ENCODE measurements around the gene THBS1.
A peak's percentile ranks its signal among the peaks of the same experiment; 100 is the strongest.

THBS1 gene

DNA sequence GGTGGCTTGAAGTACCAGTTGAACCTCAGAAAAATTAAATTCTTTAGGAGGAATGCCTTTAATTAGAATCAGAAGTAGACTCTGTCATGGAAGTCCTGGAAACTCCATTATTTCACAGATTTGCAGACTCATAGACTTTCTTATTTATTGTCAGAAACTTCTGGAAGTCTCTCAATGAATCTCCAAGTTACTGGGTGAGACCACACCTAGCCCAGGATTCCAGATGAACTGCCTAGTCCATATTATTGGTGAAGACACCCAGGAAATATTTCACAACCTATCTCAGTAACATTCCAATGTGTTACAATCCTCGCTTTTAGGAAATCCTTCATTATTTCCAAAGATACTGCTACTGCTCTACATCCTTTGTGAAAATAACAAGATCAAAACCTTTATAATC lies 6.5 kb upstream of the THBS1 start:
- DNase-seq = no peak

DNA sequence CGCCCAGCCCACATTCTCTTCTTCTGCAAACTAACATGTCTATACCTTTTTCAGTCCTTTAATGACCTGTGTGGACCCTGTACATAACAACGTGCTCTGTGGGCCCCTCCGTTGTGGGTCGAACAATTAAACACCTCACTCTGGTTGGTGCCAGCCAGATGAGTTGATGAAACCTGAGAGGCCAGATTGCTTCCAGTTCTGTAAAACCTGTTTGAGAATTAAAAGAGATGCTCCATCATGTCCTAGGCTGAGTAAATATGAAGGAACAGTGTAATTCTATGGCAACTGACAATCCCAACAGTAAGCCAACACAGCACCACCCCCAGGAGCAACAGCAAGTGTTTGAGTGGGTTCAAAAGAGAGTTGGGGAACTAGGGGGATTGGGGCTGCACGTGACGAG lies 5.7 kb upstream of the THBS1 start:
- no peak for DNase-seq

DNA sequence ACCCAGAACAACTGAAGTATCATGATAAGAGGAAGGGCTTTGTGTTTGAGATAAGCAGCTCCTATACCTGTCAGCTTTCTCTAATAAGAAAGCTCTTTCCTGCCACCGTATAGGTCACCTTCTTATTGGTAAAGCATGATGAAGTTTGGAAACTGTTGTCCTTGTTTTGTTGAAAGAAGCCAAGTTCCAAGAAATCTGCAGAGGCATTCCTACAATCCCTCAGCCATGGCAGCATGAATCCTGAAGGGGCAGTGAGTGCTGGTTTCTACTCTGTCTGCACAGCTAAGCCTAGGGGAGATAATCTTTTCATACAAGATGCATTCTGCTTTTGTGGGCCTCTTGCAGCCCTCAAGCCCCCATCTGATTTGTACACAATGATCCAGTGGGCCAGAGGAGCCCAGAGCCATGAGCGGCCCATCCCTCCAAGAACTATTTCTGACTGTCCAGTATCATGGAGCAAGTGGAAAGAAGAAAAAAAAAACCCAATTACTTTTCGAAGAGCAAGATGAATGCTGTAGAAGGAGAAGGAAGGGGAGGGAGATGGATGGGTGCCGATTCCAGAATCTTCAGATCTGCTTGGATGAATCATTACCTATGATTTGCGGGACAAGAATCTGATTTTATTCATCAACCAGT lies 1.9 kb upstream of the THBS1 start:
- DNase-seq = no peak

DNA sequence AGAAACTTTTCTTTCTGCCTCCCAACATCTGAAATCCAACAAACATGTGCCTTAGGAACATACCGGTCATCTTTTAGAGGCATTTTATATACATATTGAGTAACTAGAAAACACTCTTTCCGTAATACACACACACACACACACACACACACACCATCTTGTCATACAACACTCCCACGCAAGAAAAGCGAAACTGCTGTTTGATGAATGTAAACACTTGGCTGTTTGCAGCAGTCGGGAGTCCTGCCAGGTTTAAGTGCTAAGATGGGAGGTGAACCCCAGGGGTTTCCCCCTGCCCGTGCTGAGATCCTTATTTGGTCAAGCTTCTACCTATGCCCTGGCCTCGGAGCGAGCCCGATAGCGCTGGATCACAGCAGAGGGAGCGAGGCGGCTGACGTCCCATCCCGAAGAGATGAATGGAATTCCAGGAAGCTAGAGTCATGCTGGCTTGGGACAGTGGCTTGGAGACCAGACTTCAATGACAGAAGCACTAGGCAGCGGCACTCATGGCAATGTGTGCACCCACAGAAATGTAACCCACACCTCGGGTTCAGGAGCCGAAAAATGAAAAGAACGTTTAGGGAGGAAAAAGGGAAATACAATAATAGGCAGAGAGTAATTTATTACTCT lies 1.3 kb upstream of the THBS1 start:
- DNase-seq = no peak

- DNase-seq = peak; percentile 84
These were observed 778 bp upstream of the THBS1 start for GRCh38 chr15:39580117-39580484.

- no peak for DNase-seq
These were observed 438 bp downstream of the THBS1 start for GRCh38 chr15:39581242-39581792.

- DNase-seq = no peak
These were observed 960 bp downstream of the THBS1 start for GRCh38 chr15:39581793-39582285.

DNA sequence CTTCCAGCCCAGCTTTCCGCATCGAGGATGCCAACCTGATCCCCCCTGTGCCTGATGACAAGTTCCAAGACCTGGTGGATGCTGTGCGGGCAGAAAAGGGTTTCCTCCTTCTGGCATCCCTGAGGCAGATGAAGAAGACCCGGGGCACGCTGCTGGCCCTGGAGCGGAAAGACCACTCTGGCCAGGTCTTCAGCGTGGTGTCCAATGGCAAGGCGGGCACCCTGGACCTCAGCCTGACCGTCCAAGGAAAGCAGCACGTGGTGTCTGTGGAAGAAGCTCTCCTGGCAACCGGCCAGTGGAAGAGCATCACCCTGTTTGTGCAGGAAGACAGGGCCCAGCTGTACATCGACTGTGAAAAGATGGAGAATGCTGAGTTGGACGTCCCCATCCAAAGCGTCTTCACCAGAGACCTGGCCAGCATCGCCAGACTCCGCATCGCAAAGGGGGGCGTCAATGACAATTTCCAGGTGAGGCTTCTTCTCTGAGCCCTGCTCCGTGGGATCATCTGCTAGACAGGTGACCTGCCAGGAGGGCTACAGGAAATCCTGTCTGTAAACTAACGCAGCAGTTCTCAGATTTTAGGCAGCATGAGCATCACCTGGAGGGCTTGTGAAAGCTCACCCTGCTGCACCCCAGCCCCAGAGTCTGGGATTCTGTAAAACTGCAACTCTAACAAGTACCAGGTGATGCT lies 1.6 kb downstream of the THBS1 start:
- DNase-seq = no peak

DNA sequence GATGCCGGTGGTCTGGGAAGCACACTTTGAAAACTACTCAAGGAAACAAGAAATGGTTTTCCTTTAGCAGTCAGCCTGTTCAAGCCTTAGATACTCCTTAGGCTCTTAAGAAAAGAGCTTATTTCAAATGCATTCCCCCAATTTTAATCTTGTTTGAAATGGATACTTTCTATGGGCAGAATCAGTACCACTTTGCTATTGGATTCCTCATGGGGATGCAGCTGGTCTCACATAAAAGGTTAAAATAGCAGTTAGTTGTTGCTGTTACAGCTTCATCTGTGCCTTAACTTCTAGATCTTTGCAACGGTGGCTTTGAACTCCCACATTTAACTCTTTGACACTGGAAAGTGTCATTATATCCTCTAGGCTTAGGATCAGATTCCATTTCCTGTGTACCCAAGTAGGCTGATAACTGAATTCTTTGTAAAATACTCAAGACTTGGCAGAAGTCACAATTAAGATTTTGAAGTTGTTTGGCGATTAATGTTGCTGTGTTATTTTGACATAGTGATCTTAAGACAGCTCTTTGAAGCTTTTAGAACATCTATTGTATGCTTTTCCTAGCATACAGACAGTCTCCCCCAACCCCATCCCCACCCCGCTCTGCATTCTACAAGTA lies 2.2 kb downstream of the THBS1 start:
- no peak for DNase-seq

- DNase-seq = no peak
These were observed 2.9 kb downstream of the THBS1 start for GRCh38 chr15:39583596-39584265.

DNA sequence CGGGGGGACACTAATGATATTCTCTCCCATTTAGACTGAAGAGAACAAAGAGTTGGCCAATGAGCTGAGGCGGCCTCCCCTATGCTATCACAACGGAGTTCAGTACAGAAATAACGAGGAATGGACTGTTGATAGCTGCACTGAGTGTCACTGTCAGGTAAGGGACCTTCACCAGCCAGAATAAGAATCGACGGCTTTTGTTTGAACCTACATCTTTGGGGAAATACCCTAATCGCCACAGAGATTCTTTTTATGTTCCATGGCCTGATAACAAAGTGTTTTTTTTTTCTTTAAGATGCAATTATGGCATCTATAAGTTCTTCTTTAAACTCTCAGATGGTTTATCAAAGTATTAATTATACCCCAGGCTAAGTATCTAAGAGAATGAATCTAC lies 3.4 kb downstream of the THBS1 start:
- DNase-seq = no peak

DNA sequence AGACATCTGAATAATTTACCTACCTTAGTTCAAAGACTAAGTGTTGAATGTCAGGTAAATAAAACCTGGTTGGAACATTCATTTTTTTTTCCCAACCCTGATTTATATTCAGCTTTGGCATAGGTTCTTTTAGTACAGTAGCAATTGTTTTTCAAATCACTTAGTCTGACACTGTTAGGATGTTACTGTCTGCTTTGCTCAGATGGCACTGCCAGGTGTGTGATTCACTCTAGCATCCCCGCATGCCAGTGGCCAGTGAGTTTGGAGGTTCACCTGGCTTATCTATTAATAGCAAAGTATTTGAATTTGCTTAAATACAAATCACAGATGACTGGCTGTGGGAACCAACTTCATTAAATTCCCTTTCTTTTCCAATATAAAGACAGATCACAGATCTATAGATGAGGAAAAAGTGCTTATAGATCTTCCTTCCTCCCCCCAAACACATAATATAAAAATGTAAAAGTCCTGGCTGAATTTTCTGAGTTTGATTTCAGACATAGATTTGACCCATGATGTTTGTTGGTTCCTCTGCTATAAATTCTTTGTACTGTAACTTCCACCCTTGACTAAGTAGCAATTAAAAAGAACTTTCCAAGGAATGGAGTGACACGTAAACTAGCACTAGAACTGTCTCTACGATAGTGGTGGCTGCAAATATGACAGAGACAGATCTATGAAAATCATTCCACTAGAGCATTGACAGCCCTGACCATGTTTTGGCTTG lies 3.9 kb downstream of the THBS1 start:
- no peak for DNase-seq

- no peak for DNase-seq
These were observed 4.5 kb downstream of the THBS1 start for GRCh38 chr15:39585389-39585841.

DNA sequence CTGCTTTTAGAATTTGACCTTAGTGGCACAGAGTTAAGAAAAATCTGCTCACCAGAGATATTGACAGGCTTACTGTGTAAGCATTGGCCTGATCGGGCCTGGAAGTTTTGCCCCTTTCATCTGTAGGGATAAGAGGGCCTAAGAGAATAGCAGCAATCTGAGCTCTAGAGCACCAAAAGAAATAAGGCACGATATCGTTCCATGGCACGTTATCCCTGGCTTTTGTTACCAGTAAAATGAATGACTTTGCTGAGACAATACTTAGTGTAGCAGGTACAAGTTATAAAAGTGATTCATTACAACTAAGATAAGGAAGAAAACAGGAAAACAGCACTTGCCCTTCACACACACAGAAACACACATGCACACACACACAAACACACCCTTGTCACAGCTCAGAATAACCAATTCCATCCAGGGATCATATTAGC lies 5.0 kb downstream of the THBS1 start:
- no peak for DNase-seq

DNA sequence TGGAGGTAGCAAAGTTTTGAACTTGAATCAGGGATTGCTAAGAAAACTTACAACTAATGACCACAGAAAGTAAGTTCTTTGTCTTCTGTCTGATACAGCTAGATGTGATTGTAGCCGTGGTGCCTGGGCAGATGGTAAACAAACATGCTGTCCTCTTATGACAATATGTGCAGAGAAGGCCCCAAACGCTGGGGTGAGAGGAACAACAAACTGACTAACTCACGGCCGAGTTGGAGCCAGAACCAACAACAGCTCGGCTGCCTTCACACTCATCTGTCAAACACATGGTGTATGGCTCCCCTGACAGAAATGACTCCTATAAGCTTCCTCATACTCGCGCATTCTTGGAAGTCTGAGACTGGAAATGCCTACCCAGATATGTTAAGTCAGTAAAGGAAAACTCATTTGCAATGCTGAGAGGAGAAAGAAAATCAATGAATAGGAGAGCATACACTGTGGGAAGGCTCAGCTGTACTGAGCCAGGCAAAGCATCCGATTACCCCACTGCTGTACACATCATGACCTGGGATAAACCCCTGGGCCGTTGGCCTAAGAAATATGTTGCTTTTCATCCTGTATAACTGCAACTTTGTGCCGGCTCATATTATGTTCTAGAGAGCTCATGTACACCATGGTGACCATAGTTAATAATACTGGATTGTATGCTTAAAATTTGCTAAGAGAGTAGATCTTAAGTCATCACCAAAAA lies 5.7 kb downstream of the THBS1 start:
- no peak for DNase-seq

DNA sequence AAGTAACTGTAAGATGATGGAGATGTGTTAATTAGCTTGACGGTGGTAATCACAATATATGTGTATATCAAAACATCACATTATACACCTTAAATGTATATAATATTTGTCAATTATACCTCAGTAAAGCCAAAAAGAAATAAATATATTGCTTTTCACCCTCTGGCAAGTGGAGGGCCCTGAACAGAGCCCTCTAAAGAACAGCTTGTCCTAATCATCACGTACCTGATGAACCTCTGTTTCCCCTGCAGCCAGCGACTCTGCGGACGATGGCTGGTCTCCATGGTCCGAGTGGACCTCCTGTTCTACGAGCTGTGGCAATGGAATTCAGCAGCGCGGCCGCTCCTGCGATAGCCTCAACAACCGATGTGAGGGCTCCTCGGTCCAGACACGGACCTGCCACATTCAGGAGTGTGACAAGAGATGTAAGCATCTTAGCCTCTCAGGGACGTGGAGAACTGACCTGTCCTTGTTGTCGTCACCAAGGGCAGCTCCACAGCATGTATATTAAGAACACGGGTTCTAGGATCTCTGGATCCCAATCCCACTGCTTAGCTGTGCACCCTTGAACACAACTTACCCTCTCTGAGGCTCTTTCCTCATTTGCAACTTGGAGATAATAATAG lies 6.3 kb downstream of the THBS1 start:
- DNase-seq = no peak

DNA sequence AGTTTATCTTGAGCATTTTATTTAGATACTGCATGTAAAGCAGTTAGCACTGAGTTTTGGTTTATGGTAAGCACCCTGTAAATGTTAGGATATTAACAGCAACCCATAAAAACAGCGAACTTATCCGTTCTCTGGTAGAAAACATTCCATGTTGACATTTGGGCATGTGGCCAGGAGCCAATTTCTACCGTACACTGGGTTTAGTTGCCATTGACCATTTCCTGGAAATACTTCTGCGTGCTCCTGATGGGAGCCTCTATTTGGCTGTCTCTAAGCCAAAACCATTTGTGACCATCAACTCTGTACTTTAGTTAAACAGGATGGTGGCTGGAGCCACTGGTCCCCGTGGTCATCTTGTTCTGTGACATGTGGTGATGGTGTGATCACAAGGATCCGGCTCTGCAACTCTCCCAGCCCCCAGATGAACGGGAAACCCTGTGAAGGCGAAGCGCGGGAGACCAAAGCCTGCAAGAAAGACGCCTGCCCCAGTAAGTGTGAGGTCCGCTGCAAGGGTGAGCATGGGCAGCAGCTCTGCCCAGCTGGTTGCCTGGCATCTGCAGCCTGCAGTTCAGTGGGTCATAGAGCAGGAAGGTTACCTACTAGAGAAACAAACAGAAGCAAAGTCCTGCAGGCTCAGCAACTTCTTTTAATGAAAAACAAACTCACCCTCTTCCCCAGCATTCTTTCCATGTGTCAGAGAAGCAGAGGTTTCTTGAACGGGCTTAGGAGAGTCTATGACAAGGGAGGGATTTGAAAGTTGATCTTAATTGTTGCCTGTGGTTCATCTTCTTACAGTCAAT lies 7.1 kb downstream of the THBS1 start:
- no peak for DNase-seq

GRCh38 chr15:39588531-39589192 lies 7.8 kb downstream of the THBS1 start:
- no peak for DNase-seq

GRCh38 chr15:39589193-39589814 lies 8.4 kb downstream of the THBS1 start:
- DNase-seq = no peak

All from activated effector memory CD4-positive, alpha-beta T cell treated with Interleukin-2 at 50 U/mL for 16 hours (primary cell).